ENCODE results near the gene SHC3. TPM values are rescaled to one million over a fixed set of nuclear protein-coding genes. Genes with fewer than 3 reads are reported as not detected.

Gene SHC3
- total and polyA plus RNA-seq, 9 of the 15 experiments (the other 6 are each of a cell fraction or from before 2014, with no cell fraction given), result not detected

GRCh38 chr9:89177944-89178829, at the start of gene SHC3 (continued):
- TF ChIP-seq MBD1 (CRISPR knock-in tag; IDR thresholded peaks at IDR 0.05) (no peak), HDAC8 (tag; IDR thresholded peaks at IDR 0.05) (no peak), VEZF1 (CRISPR knock-in tag; IDR thresholded peaks at IDR 0.05) (no peak), SMC3 (conservative IDR thresholded peaks at IDR 0.05; ENCODE audit: insufficient read depth, low read depth, low read length) (no peak), CEBPB (tag; IDR thresholded peaks at IDR 0.05) (no peak)

- Histone ChIP-seq H3K9ac (ENCODE audit: insufficient read depth in 1 of 2, low read depth in 2 of 2, low read length in 2 of 2) (no peak overlapping the region; a peak in 1 of 4 replicates), H3K4me1 (replicated peaks in 1 of 2; ENCODE audit: control insufficient read depth in 2 of 2, insufficient read depth in 2 of 2, low read length in 2 of 2) (no peaks in the 10 kb centered on the region), H4K20me1 (replicated peaks; ENCODE audit: control insufficient read depth, insufficient read depth, low read length) (no peaks in the 10 kb centered on the region), H3K9me3 (replicated peaks; ENCODE audit: control insufficient read depth, insufficient read depth, low read depth, low read length) (no peaks in the 10 kb centered on the region), H3K9me1 (ENCODE audit: control insufficient read depth, insufficient read depth, low read length) (no peaks in the 10 kb centered on the region), H3K27ac (ENCODE audit: extremely low read depth, low read depth, low read length) (no peak overlapping the region), H3K79me2 (ENCODE audit: control insufficient read depth, insufficient read depth, low read length) (no peaks in the 10 kb centered on the region), H3K4me3 (no peak overlapping the region), H2AFZ (ENCODE audit: low read depth, low read length) (no peak overlapping the region), H3K4me2 (ENCODE audit: insufficient read depth, low read length) (no peak overlapping the region), H3K27me3 (ENCODE audit: control insufficient read depth in 2 of 2, insufficient read depth in 2 of 2, low read length in 2 of 2) (no peaks in the 10 kb centered on the region), H3K36me3 (ENCODE audit: control insufficient read depth, insufficient read depth, low read length) (no peaks in the 10 kb centered on the region)
- ChIA-PET POLR2A (no interaction called here), CTCF (ENCODE audit: low intra/inter-chr PET ratio) (no interaction called here)
- ATAC-seq, result no peak
- in situ Hi-C loops (cut with MboI) (no loop called here), intact Hi-C loops (cut with micrococcal nuclease) (no loop called here)
- no peak for DNase-seq (ENCODE audit: extremely low read depth in 1 of 4, low spot score in 3 of 4)
- no TSS peak for BruUV-seq (replicated peaks)
- 0% methylated on average over 4 of the region's 5 CpGs for WGBS (ENCODE audit: insufficient coverage, low coverage, missing lambda C conversion rate)
- no peak for FAIRE-seq
- TF ChIP-seq RBM14 (IDR thresholded peaks at IDR 0.05; ENCODE audit: borderline replicate concordance, insufficient read depth, low read depth, low read length), result no peak
- TF ChIP-seq RFX1 (IDR thresholded peaks at IDR 0.05), result peak; percentile 38; the same call in 1 of the 2 replicates
- no peak for TF ChIP-seq CBFB (CRISPR knock-in tag; IDR thresholded peaks at IDR 0.05)
Measured at GRCh38 chr9:89225991-89226471, 47.4 kb upstream of the SHC3 start.
